ENCODE data around the gene PALLD. TPM values are rescaled to one million over a fixed set of nuclear protein-coding genes. Genes with fewer than 3 reads are reported as not detected.
A peak's percentile ranks its signal among the peaks of the same experiment; 100 is the strongest.

Gene PALLD
- total and polyA plus RNA-seq, 2 donors, result 24.3 to 83.0 TPM

DNA sequence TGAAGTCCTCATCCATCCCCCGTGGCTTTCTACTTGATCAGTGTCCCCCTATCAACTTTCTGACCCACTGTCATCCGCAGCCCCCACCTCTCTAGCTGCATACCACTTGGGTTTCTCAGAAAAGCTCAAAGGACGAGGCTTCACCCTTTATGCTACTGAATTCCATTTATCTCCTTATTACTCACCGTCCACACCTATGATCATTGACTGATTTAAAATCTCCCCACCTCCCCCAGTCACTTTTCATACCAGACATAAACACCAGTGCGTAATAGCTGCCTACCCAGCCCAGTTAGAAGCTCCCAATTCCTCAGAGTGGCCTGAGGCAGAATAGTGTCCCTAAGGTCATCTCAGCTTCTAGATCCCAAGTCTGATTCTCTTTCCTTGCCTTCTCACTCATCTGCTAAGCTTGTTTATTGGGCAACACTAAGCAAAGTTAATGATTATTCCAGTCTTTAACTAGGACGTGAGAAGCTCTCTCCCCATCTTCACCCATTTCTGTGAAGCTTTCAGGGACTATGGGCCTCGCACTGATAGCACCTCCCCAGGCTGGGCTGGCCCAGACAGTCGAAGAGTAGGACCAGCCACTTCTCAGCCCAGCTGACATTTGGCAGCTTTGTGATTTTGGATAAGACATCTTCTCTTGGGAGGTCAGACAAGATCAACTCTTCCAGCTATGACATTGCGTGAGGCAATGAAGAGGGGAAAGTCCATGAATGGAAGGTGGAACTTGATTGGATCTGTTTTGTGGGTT, 9.4 kb upstream of the PALLD start:
- Histone ChIP-seq H3K4me3 (ENCODE audit: low read length in 2 of 2) (no peak overlapping the region), H3K27ac (ENCODE audit: low read depth in 1 of 2, low read length in 1 of 2) (no peak overlapping the region), H3K36me3 (ENCODE audit: control insufficient read depth in 2 of 2, insufficient read depth in 2 of 2, low read length in 1 of 2) (no peaks in the 10 kb centered on the region), H3K4me1 (ENCODE audit: control insufficient read depth in 2 of 2, insufficient read depth in 2 of 2, low read length in 2 of 2) (peaks cover 4 to 20% of the 10 kb centered on the region in 2 donors), H3K27me3 (ENCODE audit: control insufficient read depth in 2 of 2, insufficient read depth in 1 of 2, low read length in 1 of 2) (no peaks in the 10 kb centered on the region), H3K9me3 (ENCODE audit: control insufficient read depth in 2 of 2, insufficient read depth in 1 of 2, low read length in 1 of 2) (no peaks in the 10 kb centered on the region)
- 88% methylated on average over 9 of the region's 9 CpGs for WGBS
- DNase-seq (ENCODE audit: low read depth in 6 of 9, low spot score in 9 of 9), result no peak

DNA sequence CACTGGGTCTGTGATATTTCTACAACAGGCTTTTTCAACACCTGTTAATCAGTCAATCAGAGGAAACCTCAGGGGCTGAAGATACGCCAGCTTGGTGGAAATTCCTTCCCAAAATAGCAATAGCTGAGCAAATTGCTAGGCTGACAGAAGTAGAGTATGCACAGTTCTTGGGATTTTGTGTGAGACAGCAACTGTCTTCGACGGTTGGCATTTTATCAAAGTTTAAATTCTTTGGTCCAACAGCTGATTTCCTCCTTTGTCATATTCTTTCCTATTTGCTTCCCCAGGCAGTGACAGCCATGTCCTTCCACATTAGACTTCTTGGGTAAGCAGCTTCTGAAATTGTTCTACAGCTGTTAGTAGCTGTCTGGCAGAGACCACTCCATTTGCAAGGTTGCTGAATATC, 8.0 kb upstream of the PALLD start:
- 5% methylated on average over 3 of the region's 3 CpGs for WGBS
- Histone ChIP-seq H3K27me3 (ENCODE audit: control insufficient read depth in 2 of 2, insufficient read depth in 1 of 2, low read length in 1 of 2) (no peaks in the 10 kb centered on the region), H3K36me3 (ENCODE audit: control insufficient read depth in 2 of 2, insufficient read depth in 2 of 2, low read length in 1 of 2) (no peaks in the 10 kb centered on the region), H3K4me1 (ENCODE audit: control insufficient read depth in 2 of 2, insufficient read depth in 2 of 2, low read length in 2 of 2) (peaks cover 4 to 20% of the 10 kb centered on the region in 2 donors), H3K4me3 (ENCODE audit: low read length in 2 of 2) (no peak overlapping the region), H3K9me3 (ENCODE audit: control insufficient read depth in 2 of 2, insufficient read depth in 1 of 2, low read length in 1 of 2) (no peaks in the 10 kb centered on the region), H3K27ac (ENCODE audit: low read depth in 1 of 2, low read length in 1 of 2) (peak overlapping the region; percentile 26 to 55)
- peak in 2 of 9 donors; percentile 21 to 53 for DNase-seq (ENCODE audit: low read depth in 6 of 9, low spot score in 9 of 9)

DNA sequence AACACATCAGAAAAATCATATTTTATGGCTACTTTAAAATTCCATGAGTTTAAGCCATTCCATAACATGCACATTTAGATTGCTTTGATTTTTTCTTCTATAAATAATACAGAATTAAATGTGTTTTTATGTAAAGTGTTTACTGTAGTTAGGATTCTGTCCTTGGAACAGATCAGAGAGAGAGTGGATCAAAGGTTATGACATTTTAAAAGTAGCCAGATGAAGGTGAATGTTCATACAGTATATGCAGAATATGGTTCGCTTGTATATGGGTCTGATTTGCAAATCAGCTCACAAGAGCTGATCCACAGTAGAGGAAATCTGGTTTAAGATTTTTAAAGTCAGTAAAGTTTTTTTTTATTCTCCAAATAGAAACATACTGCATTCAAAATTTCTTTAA, 7.2 kb upstream of the PALLD start:
- DNase-seq (ENCODE audit: low read depth in 6 of 9, low spot score in 9 of 9), result no peak
- 97% methylated on average over 1 of the region's 1 CpG for WGBS
- H3K27ac ChIP-seq (ENCODE audit: low read depth in 1 of 2, low read length in 1 of 2), result no peak overlapping the region
- H3K4me1 ChIP-seq (ENCODE audit: control insufficient read depth in 2 of 2, insufficient read depth in 2 of 2, low read length in 2 of 2), result peaks cover 4 to 20% of the 10 kb centered on the region in 2 donors
- no peak overlapping the region for H3K4me3 ChIP-seq (ENCODE audit: low read length in 2 of 2)
- H3K9me3 ChIP-seq (ENCODE audit: control insufficient read depth in 2 of 2, insufficient read depth in 1 of 2, low read length in 1 of 2), result no peaks in the 10 kb centered on the region
- H3K27me3 ChIP-seq (ENCODE audit: control insufficient read depth in 2 of 2, insufficient read depth in 1 of 2, low read length in 1 of 2), result no peaks in the 10 kb centered on the region
- H3K36me3 ChIP-seq (ENCODE audit: control insufficient read depth in 2 of 2, insufficient read depth in 2 of 2, low read length in 1 of 2), result no peaks in the 10 kb centered on the region

DNA sequence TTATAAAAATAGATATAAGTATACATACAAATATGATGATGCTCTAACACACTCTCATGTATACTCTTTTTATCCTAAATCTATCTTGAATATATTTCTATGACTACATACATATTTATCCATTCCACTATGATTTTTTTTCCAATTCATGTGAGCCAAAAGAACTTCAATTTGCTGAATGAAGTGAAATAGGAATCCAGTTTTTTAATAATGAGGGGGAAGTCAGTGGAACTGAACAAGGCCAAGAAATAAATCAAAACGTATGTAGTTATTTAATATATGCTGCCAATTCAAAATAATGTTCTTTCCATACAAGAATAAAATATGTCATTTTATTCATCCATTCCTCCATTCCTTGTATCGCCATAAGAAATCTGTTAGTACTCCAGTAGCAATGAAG, 6.1 kb upstream of the PALLD start:
- H3K27me3 ChIP-seq (ENCODE audit: control insufficient read depth in 2 of 2, insufficient read depth in 1 of 2, low read length in 1 of 2), result no peaks in the 10 kb centered on the region
- no peak for DNase-seq (ENCODE audit: low read depth in 6 of 9, low spot score in 9 of 9)
- H3K36me3 ChIP-seq (ENCODE audit: control insufficient read depth in 2 of 2, insufficient read depth in 2 of 2, low read length in 1 of 2), result no peaks in the 10 kb centered on the region
- peaks cover 4 to 20% of the 10 kb centered on the region in 2 donors for H3K4me1 ChIP-seq (ENCODE audit: control insufficient read depth in 2 of 2, insufficient read depth in 2 of 2, low read length in 2 of 2)
- H3K4me3 ChIP-seq (ENCODE audit: low read length in 2 of 2), result no peak overlapping the region
- no peaks in the 10 kb centered on the region for H3K9me3 ChIP-seq (ENCODE audit: control insufficient read depth in 2 of 2, insufficient read depth in 1 of 2, low read length in 1 of 2)
- 96% methylated on average over 2 of the region's 2 CpGs for WGBS
- H3K27ac ChIP-seq (ENCODE audit: low read depth in 1 of 2, low read length in 1 of 2), result no peak overlapping the region

DNA sequence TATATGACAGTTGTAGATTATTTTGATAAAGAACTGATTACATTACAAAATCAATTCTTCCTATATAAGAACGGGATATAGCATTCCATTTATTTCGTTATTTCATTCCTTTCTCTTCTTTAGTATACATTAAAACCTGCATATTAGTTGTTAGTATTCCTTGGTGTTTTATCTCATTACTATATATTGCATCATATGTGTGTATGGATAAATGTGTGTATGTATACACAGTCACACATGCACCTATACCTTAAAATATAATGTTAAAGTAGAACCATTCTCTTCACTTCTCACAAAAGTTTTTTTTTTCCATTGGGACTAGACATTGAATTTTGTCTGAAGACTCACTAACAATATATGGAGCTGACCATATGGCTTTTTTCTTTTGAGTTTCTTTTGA, 5.3 kb upstream of the PALLD start:
- Histone ChIP-seq H3K27me3 (ENCODE audit: control insufficient read depth in 2 of 2, insufficient read depth in 1 of 2, low read length in 1 of 2) (no peaks in the 10 kb centered on the region), H3K4me3 (ENCODE audit: low read length in 2 of 2) (no peak overlapping the region), H3K4me1 (ENCODE audit: control insufficient read depth in 2 of 2, insufficient read depth in 2 of 2, low read length in 2 of 2) (peaks cover 4 to 20% of the 10 kb centered on the region in 2 donors), H3K36me3 (ENCODE audit: control insufficient read depth in 2 of 2, insufficient read depth in 2 of 2, low read length in 1 of 2) (no peaks in the 10 kb centered on the region), H3K9me3 (ENCODE audit: control insufficient read depth in 2 of 2, insufficient read depth in 1 of 2, low read length in 1 of 2) (no peaks in the 10 kb centered on the region), H3K27ac (ENCODE audit: low read depth in 1 of 2, low read length in 1 of 2) (no peak overlapping the region)
- DNase-seq (ENCODE audit: low read depth in 6 of 9, low spot score in 9 of 9), result no peak
- 98% methylated on average over 2 of the region's 2 CpGs for WGBS

DNA sequence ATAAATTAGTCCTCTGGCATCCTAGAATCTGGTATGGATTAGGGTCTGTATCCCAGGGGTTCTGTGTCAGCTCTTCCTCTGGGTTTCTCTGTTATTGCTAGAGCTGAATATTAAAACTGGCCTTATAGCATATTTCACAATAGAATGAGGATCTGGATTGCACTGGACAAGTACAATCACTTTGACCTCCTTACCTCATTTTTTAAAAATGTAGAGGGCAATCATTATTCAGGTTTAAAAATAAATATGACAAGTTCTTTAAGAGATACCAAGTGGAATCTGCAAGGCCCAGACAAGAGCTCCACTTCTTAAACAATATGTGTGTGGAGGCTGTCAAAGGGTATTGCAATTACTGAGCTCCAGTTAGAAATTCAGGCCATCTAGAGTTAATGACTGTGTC, 1.4 kb downstream of the PALLD start:
- no peaks in the 10 kb centered on the region for H3K9me3 ChIP-seq (ENCODE audit: control insufficient read depth in 2 of 2, insufficient read depth in 1 of 2, low read length in 1 of 2)
- no peak overlapping the region for H3K27ac ChIP-seq (ENCODE audit: low read depth in 1 of 2, low read length in 1 of 2)
- no peaks in the 10 kb centered on the region for H3K27me3 ChIP-seq (ENCODE audit: control insufficient read depth in 2 of 2, insufficient read depth in 1 of 2, low read length in 1 of 2)
- H3K4me1 ChIP-seq (ENCODE audit: control insufficient read depth in 2 of 2, insufficient read depth in 2 of 2, low read length in 2 of 2), result peaks cover 4 to 13% of the 10 kb centered on the region in 2 donors
- DNase-seq (ENCODE audit: low read depth in 6 of 9, low spot score in 9 of 9), result no peak
- H3K4me3 ChIP-seq (ENCODE audit: low read length in 2 of 2), result no peak overlapping the region
- no peaks in the 10 kb centered on the region for H3K36me3 ChIP-seq (ENCODE audit: control insufficient read depth in 2 of 2, insufficient read depth in 2 of 2, low read length in 1 of 2)

DNA sequence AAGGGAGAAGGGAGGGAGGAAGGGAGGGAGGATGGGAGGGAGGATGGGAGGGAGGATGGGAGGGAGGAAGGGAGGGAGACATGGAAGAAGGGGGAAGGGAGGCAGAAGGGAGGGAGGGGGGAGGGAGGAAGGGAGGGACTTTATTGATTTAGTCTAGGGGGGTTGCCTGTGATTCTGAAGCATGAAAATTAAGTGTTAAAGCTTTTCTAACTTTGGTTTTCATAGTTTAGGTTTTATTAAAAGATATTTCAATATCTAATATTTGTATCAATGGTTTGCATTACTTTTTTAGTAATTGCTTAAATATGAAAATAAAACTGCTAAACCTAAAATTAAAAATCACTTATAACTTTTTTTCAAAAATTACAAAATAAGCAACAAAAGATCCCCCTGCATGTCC, 2.4 kb downstream of the PALLD start:
- H3K36me3 ChIP-seq (ENCODE audit: control insufficient read depth in 2 of 2, insufficient read depth in 2 of 2, low read length in 1 of 2), result no peaks in the 10 kb centered on the region
- no peaks in the 10 kb centered on the region for H3K27me3 ChIP-seq (ENCODE audit: control insufficient read depth in 2 of 2, insufficient read depth in 1 of 2, low read length in 1 of 2)
- no peak for DNase-seq (ENCODE audit: low read depth in 6 of 9, low spot score in 9 of 9)
- no peaks in the 10 kb centered on the region for H3K9me3 ChIP-seq (ENCODE audit: control insufficient read depth in 2 of 2, insufficient read depth in 1 of 2, low read length in 1 of 2)
- no peak overlapping the region for H3K4me3 ChIP-seq (ENCODE audit: low read length in 2 of 2)
- peaks cover 7 to 18% of the 10 kb centered on the region in 2 donors for H3K4me1 ChIP-seq (ENCODE audit: control insufficient read depth in 2 of 2, insufficient read depth in 2 of 2, low read length in 2 of 2)
- H3K27ac ChIP-seq (ENCODE audit: low read depth in 1 of 2, low read length in 1 of 2), result no peak overlapping the region

DNA sequence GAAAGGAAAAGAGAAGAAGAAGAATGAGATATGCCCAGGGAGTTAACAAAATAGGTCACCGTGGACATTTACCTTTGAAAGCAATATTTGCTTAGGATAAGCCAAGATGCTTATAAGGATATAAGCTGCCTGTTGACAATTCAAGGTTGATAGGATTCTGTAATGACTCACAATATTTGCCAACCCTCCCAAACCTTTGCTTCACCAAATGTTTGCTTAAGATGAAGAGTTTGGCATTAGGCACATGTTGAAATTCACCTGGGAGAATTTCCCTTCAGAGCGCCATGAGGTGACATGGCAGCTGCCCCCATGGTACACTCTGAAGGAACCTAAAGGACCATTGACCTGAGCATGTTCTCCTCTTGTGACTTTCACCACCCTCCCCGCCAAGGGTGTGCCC, 4.6 kb downstream of the PALLD start:
- 96% methylated on average over 3 of the region's 3 CpGs for WGBS
- no peaks in the 10 kb centered on the region for H3K9me3 ChIP-seq (ENCODE audit: control insufficient read depth in 2 of 2, insufficient read depth in 1 of 2, low read length in 1 of 2)
- H3K27me3 ChIP-seq (ENCODE audit: control insufficient read depth in 2 of 2, insufficient read depth in 1 of 2, low read length in 1 of 2), result no peaks in the 10 kb centered on the region
- peaks cover 7 to 18% of the 10 kb centered on the region in 2 donors for H3K4me1 ChIP-seq (ENCODE audit: control insufficient read depth in 2 of 2, insufficient read depth in 2 of 2, low read length in 2 of 2)
- no peak overlapping the region for H3K27ac ChIP-seq (ENCODE audit: low read depth in 1 of 2, low read length in 1 of 2)
- no peaks in the 10 kb centered on the region for H3K36me3 ChIP-seq (ENCODE audit: control insufficient read depth in 2 of 2, insufficient read depth in 2 of 2, low read length in 1 of 2)
- no peak overlapping the region for H3K4me3 ChIP-seq (ENCODE audit: low read length in 2 of 2)
- DNase-seq (ENCODE audit: low read depth in 6 of 9, low spot score in 9 of 9), result no peak

DNA sequence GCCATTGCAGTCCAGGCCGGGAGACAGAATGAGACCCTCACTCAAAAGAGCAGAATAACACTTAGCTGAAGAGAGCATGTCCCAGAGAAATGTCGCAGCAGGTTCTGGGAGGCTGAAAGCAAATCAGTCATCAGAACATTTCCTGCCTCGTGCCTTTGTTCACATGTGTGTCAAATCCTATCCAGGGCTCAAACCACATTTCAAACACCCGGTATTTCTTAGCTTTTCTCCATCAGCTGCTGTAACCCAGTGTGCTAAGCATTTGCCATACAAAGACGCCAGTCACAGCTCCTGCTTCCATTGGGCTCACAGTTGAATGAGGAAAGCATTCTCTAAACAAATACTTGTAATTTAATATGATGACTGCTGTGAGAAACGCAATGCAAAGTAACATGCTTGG, 6.0 kb downstream of the PALLD start:
- Histone ChIP-seq H3K27me3 (ENCODE audit: control insufficient read depth in 2 of 2, insufficient read depth in 1 of 2, low read length in 1 of 2) (no peaks in the 10 kb centered on the region), H3K27ac (ENCODE audit: low read depth in 1 of 2, low read length in 1 of 2) (peak overlapping the region in 1 of 2 donors; percentile 34), H3K4me1 (ENCODE audit: control insufficient read depth in 2 of 2, insufficient read depth in 2 of 2, low read length in 2 of 2) (peaks cover 7 to 18% of the 10 kb centered on the region in 2 donors), H3K36me3 (ENCODE audit: control insufficient read depth in 2 of 2, insufficient read depth in 2 of 2, low read length in 1 of 2) (no peaks in the 10 kb centered on the region), H3K4me3 (ENCODE audit: low read length in 2 of 2) (no peak overlapping the region), H3K9me3 (ENCODE audit: control insufficient read depth in 2 of 2, insufficient read depth in 1 of 2, low read length in 1 of 2) (no peaks in the 10 kb centered on the region)
- WGBS, result 36% methylated on average over 6 of the region's 6 CpGs
- peak in 6 of 9 donors; percentile 37 to 87 (median 69) for DNase-seq (ENCODE audit: low read depth in 6 of 9, low spot score in 9 of 9)
